Epithelial cell of umbilical artery (primary cell): Measurements from ENCODE around the gene ITGB5. TPM values are rescaled to one million over a fixed set of nuclear protein-coding genes. Genes with fewer than 3 reads are reported as not detected.

ENCODE experiments used
- total RNA-seq: library from RNA; depleted of rRNA; stranded (reverse); fragments of >200 nt; gene quantifications from 2 replicates; pipeline ENCODE4 v1.2.3, GENCODE V29; 2014

Gene ITGB5, protein sequence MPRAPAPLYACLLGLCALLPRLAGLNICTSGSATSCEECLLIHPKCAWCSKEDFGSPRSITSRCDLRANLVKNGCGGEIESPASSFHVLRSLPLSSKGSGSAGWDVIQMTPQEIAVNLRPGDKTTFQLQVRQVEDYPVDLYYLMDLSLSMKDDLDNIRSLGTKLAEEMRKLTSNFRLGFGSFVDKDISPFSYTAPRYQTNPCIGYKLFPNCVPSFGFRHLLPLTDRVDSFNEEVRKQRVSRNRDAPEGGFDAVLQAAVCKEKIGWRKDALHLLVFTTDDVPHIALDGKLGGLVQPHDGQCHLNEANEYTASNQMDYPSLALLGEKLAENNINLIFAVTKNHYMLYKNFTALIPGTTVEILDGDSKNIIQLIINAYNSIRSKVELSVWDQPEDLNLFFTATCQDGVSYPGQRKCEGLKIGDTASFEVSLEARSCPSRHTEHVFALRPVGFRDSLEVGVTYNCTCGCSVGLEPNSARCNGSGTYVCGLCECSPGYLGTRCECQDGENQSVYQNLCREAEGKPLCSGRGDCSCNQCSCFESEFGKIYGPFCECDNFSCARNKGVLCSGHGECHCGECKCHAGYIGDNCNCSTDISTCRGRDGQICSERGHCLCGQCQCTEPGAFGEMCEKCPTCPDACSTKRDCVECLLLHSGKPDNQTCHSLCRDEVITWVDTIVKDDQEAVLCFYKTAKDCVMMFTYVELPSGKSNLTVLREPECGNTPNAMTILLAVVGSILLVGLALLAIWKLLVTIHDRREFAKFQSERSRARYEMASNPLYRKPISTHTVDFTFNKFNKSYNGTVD
- total RNA-seq: 88.3 and 118 TPM in 2 replicates

GRCh38 chr3:124887177-124887931 lies at the start of gene ITGB5:
Gene ITGB5 (minus strand): TSS chr3:124887365. CDS start chr3:124887000, 365 bp downstream.

GRCh38 chr3:124934577-124934976 lies 47.4 kb upstream of the ITGB5 start, which contains the start of gene MUC13:
Gene MUC13 (minus strand): TSS chr3:124934751. CDS start chr3:124934712, 39 bp downstream.

GRCh38 chr3:124730129-124730940 lies 156.8 kb downstream of the ITGB5 start, which contains the start of gene UMPS:
Gene UMPS (plus strand): TSS chr3:124730452. CDS start chr3:124730472, 20 bp downstream.

Other genes starting within 250 kb of the ITGB5 start
- 48.2 and 48.7 TPM in 2 replicates for gene UMPS, start 156.9 kb downstream of the ITGB5 start, total RNA-seq
- gene MUC13, start 47.4 kb upstream of the ITGB5 start, total RNA-seq: not detected in 2 replicates
- 27.9 and 51.2 TPM in 2 replicates for gene HEG1, start 168.6 kb upstream of the ITGB5 start, total RNA-seq